HCT116 (cell line): ENCODE measurements around the gene DLD.

ENCODE experiments used
- EZH2 ChIP-seq: fragments of 200-600 bp; sonication (generic); IDR thresholded peaks from 2 replicates; pipeline ENCODE4 v1.6.1; 2017; ENCODE audit warnings: antibody characterized with exemption, mixed run types
- POLR2A ChIP-seq: IDR thresholded peaks from 2 replicates; pipeline ENCODE4 v1.7.0; 2011; ENCODE audit warnings: borderline replicate concordance; ENCODE audit not compliant: insufficient read depth, insufficient read length; ENCODE audit errors: extremely low read depth
- ZNF274 ChIP-seq: fragments of 200-500 bp; sonication (Bioruptor generic); IDR thresholded peaks from 2 replicates; pipeline ENCODE4 v1.6.1; 2014; ENCODE audit warnings: mild to moderate bottlenecking, low read depth, low read length, inconsistent platforms
- TF ChIP-seq, protein P1 (sequence below), 3 experiments: fragments of 200-600 bp in 1 of 3; sonication (generic) in 1 of 3; IDR thresholded peaks in 2 of 3; conservative IDR thresholded peaks in 1 of 3; 2 replicates each; pipeline ENCODE4 v1.5.1; 2012 to 2017; ENCODE audit warnings: low read depth in 2 of 3, low read length in 2 of 3, antibody characterized with exemption in 1 of 3, borderline replicate concordance in 1 of 3, control low read depth in 1 of 3, mild to moderate bottlenecking in 1 of 3, mixed read lengths in 1 of 3, mixed run types in 1 of 3, moderate library complexity in 1 of 3; ENCODE audit not compliant: insufficient read depth in 1 of 3

DNA sequence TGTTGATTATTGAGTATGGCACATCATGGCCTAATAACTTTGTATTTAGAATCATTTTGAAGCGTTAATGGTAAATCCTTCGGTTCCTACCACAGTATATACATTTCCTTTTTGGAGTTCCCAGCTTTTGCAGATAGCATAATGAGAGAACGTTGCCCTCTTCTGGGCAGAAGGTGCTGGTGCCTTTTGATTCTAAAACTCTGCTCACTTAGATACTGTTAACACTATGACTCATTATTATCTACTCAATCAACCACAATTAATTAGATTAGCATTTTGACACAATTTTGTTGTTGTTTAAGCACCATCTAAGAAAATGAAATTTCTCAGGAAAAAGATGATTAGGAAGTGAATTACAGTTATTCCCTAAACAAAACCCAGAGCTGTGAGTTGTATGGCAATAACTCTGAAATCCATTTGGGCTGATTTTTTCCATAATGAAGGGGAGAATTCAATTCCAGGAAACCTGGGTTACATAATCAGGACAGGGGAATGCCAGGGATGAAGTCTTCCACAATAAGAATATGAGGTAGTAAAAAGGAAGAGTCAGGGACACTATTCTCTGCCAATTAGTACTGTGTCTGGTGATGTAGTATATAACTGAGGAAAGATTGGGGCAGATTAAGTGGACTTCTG, 11.5 kb upstream of the DLD start:
- TF ChIP-seq, protein P1, sequence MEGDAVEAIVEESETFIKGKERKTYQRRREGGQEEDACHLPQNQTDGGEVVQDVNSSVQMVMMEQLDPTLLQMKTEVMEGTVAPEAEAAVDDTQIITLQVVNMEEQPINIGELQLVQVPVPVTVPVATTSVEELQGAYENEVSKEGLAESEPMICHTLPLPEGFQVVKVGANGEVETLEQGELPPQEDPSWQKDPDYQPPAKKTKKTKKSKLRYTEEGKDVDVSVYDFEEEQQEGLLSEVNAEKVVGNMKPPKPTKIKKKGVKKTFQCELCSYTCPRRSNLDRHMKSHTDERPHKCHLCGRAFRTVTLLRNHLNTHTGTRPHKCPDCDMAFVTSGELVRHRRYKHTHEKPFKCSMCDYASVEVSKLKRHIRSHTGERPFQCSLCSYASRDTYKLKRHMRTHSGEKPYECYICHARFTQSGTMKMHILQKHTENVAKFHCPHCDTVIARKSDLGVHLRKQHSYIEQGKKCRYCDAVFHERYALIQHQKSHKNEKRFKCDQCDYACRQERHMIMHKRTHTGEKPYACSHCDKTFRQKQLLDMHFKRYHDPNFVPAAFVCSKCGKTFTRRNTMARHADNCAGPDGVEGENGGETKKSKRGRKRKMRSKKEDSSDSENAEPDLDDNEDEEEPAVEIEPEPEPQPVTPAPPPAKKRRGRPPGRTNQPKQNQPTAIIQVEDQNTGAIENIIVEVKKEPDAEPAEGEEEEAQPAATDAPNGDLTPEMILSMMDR (IDR thresholded peaks at IDR 0.05 in 2 of 3, conservative IDR thresholded peaks at IDR 0.05 in 1 of 3; ENCODE audit: borderline replicate concordance in 1 of 3, insufficient read depth in 1 of 3, low read depth in 2 of 3, low read length in 2 of 3) = peak; percentile 65 to 88 (median 79); a peak in 5 of 6 replicates
- TF ChIP-seq POLR2A (no peak), EZH2 (no peak), ZNF274 (no peak)
